ENCODE results near the gene PARD3.
"Not testable (repeated sequence)": the region's sequence is repeated elsewhere in the genome, so short reads cannot be mapped to it uniquely, and the experiment has no call there.

Gene PARD3

GRCh38 chr10:34280599-34281374 lies 534.3 kb downstream of the PARD3 start:
- DNase-seq, result no peak

- no peak for DNase-seq
Observed at GRCh38 chr10:34275626-34276130, 539.4 kb downstream of the PARD3 start.

DNA sequence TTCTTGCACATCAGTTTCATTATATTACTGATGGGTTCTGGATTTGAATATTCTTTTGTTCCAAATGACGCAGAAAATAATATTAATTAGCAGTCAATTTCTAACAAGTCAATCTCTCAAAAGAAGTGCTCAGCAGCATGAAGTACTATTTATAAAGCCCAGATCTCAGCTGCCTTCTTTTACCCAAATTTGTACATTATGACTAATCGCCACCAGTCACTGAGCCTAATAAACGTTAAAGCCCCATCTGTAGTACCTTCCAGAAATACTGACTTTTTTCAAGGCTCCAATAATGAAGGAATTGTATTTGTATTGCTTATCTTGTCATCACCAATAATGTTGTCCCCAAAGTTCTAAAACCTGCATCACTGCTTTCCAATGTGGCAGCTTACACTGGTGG lies 540.2 kb downstream of the PARD3 start:
- DNase-seq, result no peak

DNA sequence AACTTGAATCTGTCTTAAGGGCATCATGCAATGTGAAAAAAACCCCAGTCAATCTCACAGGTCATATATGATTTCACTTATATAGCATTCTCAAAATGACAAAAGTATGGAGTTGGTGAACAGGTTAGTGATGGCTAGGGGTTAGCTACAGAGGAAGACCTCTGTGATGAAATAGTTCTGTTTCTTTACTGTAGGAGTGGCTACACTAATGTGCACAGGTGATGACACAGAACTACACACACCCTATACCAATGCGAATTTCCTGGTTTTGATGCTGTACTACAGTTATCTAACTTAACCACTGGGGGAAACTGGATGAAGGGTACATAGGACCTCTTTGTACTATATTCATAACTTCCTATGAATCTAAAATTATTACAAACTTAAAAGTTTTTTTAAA lies 541.8 kb downstream of the PARD3 start:
- DNase-seq, result no peak

DNA sequence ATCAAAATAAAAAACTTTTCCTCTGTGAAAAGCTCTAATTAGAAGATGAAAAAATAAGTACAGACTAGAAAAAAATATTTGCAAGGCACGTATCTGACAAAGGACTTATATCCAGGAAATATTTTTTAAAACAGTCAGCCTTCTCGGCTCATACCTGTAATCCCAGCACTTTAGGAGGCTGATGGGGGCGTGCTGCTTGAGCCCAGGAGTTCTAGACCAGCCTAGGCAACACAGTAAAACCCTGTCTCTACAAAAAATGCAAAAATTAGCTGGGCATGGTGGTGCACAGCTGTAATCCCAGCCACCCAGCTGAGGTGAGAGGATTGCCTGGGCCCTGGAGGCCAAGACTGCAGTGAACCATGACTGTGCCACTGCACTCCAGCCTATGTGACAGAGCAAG lies 542.8 kb downstream of the PARD3 start:
- DNase-seq, result no peak

- not testable (repeated sequence) for DNase-seq
Observed at GRCh38 chr10:34268410-34268809, 546.7 kb downstream of the PARD3 start.

GRCh38 chr10:34262985-34263384 lies 552.1 kb downstream of the PARD3 start:
- no peak for DNase-seq

- DNase-seq, result no peak
Observed at GRCh38 chr10:34260904-34261303, 554.2 kb downstream of the PARD3 start.

DNA sequence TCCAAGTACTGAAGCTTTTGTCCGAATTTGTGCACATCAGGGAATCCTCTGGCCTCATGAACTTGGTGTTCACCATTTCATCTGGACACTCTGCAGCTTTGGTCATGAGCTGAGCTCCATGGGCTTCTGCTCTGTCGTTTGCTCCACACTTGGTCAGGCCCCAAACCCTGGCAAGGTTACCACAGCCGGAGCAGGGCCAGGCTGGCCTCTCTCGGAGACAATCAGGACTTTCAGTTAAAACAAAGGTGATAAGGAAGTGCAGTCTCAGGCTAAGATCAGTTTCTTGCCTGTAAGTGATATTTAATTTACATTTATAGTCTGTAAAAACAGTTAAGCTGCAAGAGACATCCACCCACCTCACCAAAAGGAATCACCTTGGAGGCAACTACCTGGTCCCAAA lies 558.9 kb downstream of the PARD3 start:
- no peak for DNase-seq

- DNase-seq, result no peak
Observed at GRCh38 chr10:34255035-34255434, 560.1 kb downstream of the PARD3 start.

GRCh38 chr10:34254596-34254995 lies 560.5 kb downstream of the PARD3 start:
- no peak for DNase-seq

- DNase-seq, result no peak
Observed at GRCh38 chr10:34252111-34252510, 563.0 kb downstream of the PARD3 start.

GRCh38 chr10:34251177-34251576 lies 563.9 kb downstream of the PARD3 start:
- DNase-seq, result no peak

- DNase-seq, result no peak
Observed at GRCh38 chr10:34250722-34251121, 564.4 kb downstream of the PARD3 start.

- DNase-seq, result no peak
Observed at GRCh38 chr10:34249634-34250033, 565.5 kb downstream of the PARD3 start.

DNA sequence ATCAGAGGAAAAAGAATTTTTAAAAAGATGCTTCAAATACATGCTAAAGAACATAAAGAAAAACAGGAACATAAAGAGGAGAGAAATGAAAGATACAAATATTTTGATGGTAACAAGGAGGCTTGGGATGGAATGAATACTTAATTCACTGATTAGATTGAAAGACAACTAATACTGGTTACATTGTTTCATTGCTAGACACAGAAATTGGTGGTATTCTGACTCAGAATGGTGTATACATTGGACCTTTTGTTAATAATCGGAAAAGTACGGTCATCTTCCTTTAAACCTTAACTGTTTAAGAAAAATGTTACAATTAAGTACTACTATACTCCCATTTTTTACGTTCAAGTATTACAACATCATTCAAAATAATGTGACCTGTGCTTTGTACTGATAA lies 567.5 kb downstream of the PARD3 start:
- no peak for DNase-seq

DNA sequence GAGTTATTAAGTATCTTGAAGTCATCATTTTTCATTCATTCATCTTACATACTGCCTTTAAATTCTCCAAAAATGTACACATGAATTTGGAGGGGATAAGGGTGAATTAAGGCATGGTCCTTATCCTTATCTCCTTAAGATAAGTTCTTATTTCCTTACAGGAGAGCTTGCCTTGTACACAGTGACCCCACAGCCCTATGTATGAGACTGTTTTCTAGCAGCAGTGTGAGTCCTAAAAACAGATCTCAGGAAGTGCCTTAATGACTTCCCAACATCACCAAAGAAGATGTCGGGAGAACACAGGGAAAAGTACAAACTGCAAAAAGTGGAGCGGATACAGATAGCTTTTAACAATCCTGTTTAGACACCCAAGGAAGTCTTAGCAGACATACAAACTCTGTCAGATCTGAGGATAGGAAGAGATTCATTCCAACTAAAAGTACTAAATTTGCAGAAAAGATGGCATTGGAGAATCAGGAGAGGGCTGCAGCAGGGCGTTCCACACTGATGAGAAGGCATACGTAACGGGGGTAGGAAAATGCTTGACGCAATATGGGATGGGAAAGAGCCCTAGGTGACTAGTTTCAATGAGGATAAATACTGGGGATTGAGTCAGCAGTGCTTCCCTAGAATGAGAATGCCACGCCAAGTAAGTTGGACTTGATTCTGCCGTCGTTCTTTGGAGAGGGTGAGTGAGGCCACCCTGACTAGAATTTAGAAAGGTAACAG lies 570.2 kb downstream of the PARD3 start:
- DNase-seq, result no peak

- no peak for DNase-seq
Observed at GRCh38 chr10:34241226-34242000, 573.7 kb downstream of the PARD3 start.

- no peak for DNase-seq
Observed at GRCh38 chr10:34240039-34240438, 575.1 kb downstream of the PARD3 start.

DNA sequence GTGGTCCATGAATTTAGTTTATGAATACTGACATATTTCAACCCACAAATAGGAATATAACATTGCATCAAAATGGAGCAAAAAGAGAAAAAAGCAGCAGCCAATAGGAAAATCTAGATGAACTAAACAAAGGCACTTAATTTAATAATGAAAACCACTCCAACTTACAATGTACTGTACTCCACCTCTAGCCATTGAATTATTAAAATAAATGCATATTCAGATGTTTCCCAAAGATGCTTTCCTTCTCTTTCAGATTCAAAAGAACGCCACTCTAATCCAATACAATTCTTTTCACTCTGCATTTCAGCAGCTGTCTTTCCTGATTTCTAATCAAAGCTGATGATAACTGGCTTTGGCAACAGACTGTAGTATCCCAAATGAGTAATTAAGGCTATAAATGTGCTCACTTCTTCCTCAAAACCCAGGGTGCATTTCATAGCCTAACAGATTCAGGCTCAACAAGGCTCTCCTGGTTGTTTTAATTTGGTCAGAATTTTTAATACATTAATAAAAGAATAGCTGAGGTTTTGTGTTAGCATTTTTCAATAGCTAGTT lies 577.1 kb downstream of the PARD3 start:
- no peak for DNase-seq

DNA sequence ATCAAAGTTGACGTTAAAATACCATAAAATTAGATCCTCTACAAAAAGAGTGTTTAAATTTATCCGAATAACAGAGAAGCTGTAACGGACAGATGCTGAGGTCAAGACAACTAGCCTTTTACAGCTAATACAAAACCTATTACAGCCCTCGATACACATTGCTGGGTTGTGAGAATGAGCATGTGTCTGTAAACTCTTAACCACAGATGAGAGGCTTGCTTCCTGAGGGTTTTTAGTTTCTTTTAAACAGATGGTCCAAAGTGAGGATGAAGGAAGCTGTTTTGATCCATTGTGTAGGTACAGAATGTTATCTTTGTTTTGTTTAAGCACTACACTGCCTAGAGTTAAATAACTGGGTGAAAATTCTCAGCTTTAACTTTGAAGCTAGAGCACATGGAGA lies 578.2 kb downstream of the PARD3 start:
- no peak for DNase-seq

- DNase-seq, result no peak
Observed at GRCh38 chr10:34235164-34235832, 579.8 kb downstream of the PARD3 start.

GRCh38 chr10:34232481-34232880 lies 582.6 kb downstream of the PARD3 start:
- DNase-seq, result no peak
